GM12875 (cell line): ENCODE data around the gene VSTM4.

Experiments
- H3K4me3 ChIP-seq: one replicate; pipeline ENCODE4 v1.5.1; 2011; ENCODE audit warnings: low read depth, low read length, control low read depth
- CTCF ChIP-seq: IDR thresholded peaks from 2 replicates; pipeline ENCODE4 v1.5.1; 2011; ENCODE audit warnings: low read depth, mild to moderate bottlenecking, control low read depth, inconsistent platforms, low read length, moderate library complexity, borderline replicate concordance; ENCODE audit not compliant: insufficient read depth

Gene VSTM4

DNA sequence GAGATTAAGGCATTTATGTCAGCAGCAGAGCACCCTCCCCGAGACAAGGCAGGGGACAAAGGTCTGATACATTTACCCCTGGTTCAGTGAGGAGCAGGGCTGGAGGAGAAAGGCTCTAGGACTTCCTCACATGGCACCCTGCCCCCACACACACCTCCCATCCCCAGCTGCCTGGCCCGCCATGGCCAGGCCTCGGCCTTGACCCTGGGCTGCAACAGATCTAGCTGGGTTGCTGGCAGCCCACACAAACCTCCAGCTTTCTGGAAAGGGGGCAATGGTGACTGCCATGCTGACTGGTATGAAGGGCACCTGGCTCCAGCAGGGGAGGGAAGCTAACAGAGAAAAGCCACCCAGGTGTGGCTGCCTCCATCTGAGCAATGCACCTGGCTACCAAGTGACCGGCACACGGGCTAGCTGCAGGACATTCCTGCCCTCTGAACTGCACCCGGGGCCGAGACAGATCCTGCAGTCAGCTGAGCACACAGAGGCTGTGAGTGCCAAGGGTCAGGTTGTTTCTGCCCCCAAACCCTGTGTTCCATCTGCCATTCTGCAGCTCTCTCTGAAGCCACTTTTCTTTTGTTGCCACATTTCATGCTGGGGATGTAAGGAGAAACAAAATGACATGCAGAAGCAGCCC is 89.9 kb downstream of the VSTM4 start:
- no peak overlapping the region for H3K4me3 ChIP-seq
- no peak for TF ChIP-seq CTCF

DNA sequence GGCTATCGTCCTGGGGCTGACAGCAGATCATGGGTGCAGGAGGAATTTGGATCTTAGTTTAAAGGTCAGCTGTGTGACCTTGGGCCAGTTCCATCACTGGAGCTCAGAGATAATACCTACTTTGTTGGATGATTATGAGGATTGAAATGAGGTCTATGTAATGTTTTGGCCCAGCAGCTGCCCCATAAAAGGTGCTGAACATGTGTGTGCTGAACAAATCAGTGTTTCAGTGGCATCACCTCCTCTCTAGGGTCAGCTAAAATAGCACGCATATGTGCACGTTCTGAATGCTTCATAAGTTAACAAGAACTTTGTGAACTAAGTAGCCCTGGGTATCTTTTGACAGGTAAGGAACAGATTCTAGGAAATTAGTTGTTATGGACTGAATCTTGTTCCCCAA is 90.8 kb downstream of the VSTM4 start:
- no peak overlapping the region for H3K4me3 ChIP-seq
- TF ChIP-seq CTCF: no peak

GRCh38 chr10:49023752-49024151 is 91.6 kb downstream of the VSTM4 start:
- TF ChIP-seq CTCF: no peak

GRCh38 chr10:49023071-49023470 is 92.3 kb downstream of the VSTM4 start:
- TF ChIP-seq CTCF: no peak
- no peak overlapping the region for H3K4me3 ChIP-seq

More at GRCh38 chr10:49023752-49024151, 91.6 kb downstream of the VSTM4 start:
- no peak overlapping the region for H3K4me3 ChIP-seq

DNA sequence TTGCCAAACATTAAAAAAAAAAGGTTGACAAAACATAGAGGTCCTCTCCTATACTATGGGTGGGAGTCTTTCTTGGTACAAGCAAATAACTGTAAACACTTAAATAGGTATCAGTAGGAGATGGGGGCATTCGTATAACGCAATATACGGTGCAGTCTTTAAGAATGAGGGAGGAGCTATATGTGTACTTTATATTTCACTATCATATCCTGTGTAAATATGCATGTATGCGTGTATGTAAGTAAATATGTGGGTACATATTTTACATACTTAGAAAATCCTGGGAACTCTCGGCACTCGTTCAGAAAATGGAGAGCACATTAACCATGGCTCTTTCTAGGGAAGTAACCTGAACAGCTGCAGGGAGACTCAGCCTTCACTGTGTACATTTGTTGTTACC is 93.6 kb downstream of the VSTM4 start:
- no peak for TF ChIP-seq CTCF
- H3K4me3 ChIP-seq: no peak overlapping the region

DNA sequence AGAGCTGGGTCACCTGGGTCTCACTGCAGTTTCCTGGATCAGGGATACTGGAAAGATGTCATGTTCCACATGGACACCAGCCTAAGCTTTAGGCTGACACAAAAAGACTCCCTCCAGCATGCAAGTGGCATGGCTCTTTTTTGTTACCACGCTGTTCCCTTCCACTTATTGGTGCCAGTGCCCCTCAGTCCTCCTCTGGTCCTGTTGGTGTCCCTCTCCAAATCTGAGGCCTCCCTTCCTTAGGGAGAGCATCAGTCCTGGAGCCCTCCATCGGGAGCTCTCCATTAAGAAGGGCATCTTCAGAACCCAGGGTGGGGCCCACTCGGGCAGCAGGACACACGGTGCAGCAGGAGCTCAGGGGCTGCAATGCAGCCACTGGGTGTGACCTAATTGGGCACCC is 99.6 kb downstream of the VSTM4 start:
- no peak for TF ChIP-seq CTCF
- no peak overlapping the region for H3K4me3 ChIP-seq

DNA sequence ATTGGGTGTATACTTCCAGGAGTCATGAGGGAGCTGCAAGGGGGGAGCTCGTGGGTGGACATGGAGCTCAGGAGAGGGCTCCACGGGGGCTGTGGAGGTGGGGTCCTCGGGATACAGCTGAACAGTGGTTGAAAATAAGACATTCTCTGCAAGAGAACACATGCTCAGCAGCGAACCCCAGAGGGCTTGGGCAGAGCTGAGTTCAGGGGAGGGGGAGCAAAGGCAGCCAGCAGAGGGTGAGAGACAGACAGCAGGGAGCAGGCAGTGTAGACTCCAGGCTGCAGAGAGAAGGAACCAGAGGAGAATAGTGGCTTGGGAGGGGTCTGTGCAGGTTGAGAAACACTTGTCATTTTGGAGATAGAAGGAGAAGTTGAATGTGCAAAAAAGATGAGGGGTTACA is 102.7 kb downstream of the VSTM4 start:
- H3K4me3 ChIP-seq: no peak overlapping the region
- no peak for TF ChIP-seq CTCF
